ENCODE data around the gene SLC14A1.

GRCh38 chr18:45730832-45731575 is 7.0 kb downstream of the SLC14A1 start:
- TF ChIP-seq CTCF (IDR thresholded peaks at IDR 0.05) (no peak), POLR2AphosphoS5 (IDR thresholded peaks at IDR 0.05) (no peak), POLR2A (IDR thresholded peaks at IDR 0.05) (no peak), EP300 (IDR thresholded peaks at IDR 0.05) (no peak)

Data from suprapubic skin (tissue), 4 donors.